Measurements from ENCODE around the gene RYR3.
"Not testable (repeated sequence)": the region's sequence is repeated elsewhere in the genome, so short reads cannot be mapped to it uniquely, and the experiment has no call there.

The RYR3 gene

GRCh38 chr15:33797651-33798050, 486.9 kb downstream of the RYR3 start:
- DNase-seq: no peak

GRCh38 chr15:33801954-33802353, 491.2 kb downstream of the RYR3 start:
- no peak for DNase-seq

- DNase-seq: no peak
Observed at GRCh38 chr15:33807665-33808064, 496.9 kb downstream of the RYR3 start.

DNA sequence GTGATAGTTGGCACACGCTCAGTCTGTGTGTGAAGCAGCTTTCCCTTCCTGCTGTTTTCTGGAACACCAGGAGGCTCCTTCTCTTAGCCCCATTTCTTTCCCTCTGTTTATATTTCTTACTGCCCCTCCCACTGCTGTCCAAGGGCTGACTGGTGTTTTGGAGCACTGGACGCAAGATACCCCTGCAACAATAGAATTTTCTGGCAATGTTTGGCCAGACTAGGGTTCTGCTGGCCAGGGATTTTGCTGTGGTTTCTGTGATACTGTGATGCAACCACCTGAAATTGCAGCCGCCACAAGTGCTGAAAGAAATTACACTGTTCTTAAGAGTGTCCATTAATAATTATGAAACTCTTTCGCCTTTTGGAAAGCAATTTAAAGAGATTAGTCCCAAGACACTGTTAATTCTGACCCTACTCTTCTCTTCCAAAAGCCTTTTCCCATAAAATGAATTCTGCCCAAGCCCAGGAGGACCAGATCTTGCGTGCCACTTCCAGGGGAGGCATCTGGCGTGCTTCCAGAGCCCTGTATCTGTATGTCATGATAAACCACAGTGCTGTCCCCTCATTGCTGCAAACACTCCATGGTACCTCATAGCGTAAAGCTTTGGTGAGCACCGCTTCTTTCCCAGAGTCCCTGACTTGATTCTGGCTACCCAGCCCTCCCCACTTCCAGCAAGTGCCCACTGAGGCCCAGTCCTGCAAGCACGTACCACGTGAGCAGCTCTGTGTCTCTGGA, 498.1 kb downstream of the RYR3 start:
- DNase-seq: no peak

GRCh38 chr15:33810073-33810595, 499.4 kb downstream of the RYR3 start:
- DNase-seq: no peak

DNA sequence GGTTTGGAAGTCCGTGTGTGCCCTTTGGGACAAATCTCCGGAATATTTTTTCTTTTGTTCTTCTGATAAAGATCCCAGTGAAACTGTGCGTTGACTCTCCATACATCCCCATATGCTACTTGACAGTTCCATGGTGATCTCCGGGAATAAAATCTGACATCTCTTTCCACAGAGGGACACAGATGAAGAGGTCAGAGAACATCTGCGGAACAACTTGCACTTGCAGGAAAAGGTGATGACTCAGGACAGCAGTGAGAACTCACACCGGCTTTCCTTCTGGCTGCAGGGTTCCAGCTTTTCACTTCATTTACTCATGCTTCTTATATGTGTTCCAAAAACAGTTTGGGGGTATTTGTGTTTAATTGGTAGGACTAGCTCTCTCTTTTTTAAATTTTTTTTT, 500.0 kb downstream of the RYR3 start:
- no peak for DNase-seq

GRCh38 chr15:33813891-33814290, 503.1 kb downstream of the RYR3 start:
- DNase-seq: no peak

DNA sequence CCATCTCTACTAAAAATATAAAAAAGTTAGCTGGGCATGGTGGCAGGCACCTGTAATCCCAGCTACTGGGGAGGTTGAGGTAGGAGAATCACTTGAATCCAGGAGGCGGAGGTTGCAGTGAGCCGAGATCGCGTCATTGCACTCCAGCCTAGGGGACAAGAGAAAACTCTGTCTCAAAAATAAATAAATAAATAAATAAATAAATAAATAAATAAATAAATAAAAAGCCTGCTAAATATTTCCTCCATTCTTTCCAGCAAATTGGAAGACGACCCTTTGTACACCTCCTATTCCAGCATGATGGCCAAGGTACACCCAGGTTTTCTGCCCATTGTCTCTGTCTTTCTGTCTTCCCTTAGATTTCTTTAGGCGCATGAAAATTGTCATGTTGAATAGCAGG, 508.7 kb downstream of the RYR3 start:
- DNase-seq: not testable (repeated sequence)

GRCh38 chr15:33822479-33822878, 511.7 kb downstream of the RYR3 start:
- no peak for DNase-seq

GRCh38 chr15:33823119-33823518, 512.4 kb downstream of the RYR3 start:
- no peak for DNase-seq

DNA sequence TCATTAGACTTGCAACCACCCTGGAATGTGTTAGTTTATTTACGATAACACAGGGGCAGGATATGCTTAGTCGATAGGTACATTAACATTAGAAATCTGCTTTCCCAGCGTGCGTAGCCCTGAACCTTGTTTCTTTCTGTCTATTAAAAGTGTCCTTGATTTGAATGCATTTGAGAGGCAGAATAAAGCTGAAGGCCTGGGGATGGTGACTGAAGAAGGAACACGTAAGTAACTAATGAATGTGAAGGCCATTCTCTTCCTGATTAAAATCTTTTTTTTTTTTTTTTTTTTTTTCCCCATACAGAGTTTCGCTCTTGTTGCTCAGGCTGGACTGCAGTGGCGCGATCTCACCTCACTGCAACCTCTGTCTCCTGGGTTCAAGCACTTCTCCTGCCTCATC, 514.7 kb downstream of the RYR3 start:
- DNase-seq: no peak

GRCh38 chr15:33826201-33826600, 515.4 kb downstream of the RYR3 start:
- no peak for DNase-seq

DNA sequence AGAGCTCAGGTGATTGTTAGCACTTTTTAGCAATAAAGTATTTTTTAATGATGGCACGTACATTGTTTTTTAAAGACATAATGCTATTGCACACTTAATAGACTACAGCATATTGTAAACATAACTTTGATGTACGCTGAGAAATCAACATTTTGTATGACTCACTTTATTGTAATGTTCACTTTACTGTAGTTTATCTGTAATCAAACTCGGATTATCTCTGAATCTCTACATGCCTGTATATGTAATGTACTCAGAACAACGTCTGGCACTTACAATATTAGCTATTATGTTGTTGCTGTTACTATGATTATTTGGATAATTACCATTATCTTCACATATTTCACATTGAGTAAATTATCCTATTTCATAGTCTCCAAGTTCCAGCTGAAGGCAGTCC, 519.6 kb downstream of the RYR3 start:
- no peak for DNase-seq

DNA sequence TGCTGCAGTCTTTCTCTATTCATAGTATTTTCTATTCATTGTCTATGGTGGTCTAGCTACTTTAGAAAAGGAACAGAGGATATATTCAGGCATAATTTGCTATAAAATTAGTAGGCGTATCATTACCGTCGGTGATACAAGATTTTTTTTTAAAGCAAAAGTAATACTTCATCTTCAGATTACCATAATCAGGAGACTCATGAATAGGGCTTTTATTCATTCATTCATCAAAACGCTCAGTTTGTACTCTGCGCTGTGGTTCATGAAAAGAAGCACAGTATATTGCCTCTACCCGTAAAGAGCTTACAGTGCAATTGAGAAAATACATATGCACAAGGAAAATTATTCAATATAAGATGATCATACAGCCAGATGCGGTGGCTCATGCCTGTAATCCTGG, 520.9 kb downstream of the RYR3 start:
- DNase-seq: no peak

- DNase-seq: no peak
Observed at GRCh38 chr15:33834892-33835743, 524.4 kb downstream of the RYR3 start.

GRCh38 chr15:33837294-33837693, 526.5 kb downstream of the RYR3 start:
- no peak for DNase-seq

GRCh38 chr15:33839540-33839939, 528.8 kb downstream of the RYR3 start:
- DNase-seq: no peak

- DNase-seq: no peak
Observed at GRCh38 chr15:33840615-33841014, 529.8 kb downstream of the RYR3 start.

DNA sequence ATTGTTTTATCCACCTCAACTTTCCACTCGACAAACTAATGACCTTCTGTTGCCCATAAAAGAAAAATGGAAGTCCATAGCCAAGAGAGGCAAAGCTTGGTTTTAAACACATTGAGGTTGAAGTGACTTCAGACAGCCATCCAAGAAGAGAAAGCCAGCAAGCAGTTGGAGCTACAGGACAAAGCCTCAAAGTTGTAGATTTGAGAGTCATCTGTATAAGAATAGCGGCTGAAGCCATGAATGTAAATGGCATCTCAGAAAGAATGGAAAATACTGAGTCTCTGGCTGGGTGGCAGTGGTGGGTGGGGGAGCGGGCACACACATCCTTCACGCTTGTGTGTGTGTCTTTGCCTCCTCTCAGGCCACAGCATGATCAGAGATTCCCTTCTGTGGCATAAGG, 533.4 kb downstream of the RYR3 start:
- no peak for DNase-seq

- no peak for DNase-seq
Observed at GRCh38 chr15:33844597-33844996, 533.8 kb downstream of the RYR3 start.

- DNase-seq: no peak
Observed at GRCh38 chr15:33846142-33846541, 535.4 kb downstream of the RYR3 start.

DNA sequence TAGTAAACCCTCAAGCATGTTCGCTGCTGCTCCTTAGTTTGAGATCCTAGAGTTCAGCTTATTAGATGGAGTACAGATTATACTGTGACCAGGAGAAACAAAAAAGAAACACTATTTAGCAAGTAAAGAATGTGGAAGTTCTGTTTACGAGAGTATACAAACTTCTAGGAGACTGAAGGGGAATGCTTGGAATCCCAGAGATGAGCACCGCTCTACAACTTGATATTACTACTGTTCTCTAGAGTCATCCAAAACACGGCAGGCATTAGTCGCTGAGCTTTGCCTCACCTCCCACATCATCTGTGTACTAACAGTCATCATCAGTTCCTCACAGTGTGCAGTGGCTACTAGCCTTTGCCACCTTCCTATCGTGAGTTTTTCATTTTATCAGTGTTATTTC, 536.1 kb downstream of the RYR3 start:
- no peak for DNase-seq

GRCh38 chr15:33848011-33848410, 537.2 kb downstream of the RYR3 start:
- no peak for DNase-seq

GRCh38 chr15:33851079-33851478, 540.3 kb downstream of the RYR3 start:
- DNase-seq: no peak
